ENCODE data around the gene GSAP.
A peak's percentile ranks its signal among the peaks of the same experiment; 100 is the strongest.
"Not testable (repeated sequence)": the region's sequence is repeated elsewhere in the genome, so short reads cannot be mapped to it uniquely, and the experiment has no call there.

The GSAP gene, protein sequence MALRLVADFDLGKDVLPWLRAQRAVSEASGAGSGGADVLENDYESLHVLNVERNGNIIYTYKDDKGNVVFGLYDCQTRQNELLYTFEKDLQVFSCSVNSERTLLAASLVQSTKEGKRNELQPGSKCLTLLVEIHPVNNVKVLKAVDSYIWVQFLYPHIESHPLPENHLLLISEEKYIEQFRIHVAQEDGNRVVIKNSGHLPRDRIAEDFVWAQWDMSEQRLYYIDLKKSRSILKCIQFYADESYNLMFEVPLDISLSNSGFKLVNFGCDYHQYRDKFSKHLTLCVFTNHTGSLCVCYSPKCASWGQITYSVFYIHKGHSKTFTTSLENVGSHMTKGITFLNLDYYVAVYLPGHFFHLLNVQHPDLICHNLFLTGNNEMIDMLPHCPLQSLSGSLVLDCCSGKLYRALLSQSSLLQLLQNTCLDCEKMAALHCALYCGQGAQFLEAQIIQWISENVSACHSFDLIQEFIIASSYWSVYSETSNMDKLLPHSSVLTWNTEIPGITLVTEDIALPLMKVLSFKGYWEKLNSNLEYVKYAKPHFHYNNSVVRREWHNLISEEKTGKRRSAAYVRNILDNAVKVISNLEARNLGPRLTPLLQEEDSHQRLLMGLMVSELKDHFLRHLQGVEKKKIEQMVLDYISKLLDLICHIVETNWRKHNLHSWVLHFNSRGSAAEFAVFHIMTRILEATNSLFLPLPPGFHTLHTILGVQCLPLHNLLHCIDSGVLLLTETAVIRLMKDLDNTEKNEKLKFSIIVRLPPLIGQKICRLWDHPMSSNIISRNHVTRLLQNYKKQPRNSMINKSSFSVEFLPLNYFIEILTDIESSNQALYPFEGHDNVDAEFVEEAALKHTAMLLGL

DNA sequence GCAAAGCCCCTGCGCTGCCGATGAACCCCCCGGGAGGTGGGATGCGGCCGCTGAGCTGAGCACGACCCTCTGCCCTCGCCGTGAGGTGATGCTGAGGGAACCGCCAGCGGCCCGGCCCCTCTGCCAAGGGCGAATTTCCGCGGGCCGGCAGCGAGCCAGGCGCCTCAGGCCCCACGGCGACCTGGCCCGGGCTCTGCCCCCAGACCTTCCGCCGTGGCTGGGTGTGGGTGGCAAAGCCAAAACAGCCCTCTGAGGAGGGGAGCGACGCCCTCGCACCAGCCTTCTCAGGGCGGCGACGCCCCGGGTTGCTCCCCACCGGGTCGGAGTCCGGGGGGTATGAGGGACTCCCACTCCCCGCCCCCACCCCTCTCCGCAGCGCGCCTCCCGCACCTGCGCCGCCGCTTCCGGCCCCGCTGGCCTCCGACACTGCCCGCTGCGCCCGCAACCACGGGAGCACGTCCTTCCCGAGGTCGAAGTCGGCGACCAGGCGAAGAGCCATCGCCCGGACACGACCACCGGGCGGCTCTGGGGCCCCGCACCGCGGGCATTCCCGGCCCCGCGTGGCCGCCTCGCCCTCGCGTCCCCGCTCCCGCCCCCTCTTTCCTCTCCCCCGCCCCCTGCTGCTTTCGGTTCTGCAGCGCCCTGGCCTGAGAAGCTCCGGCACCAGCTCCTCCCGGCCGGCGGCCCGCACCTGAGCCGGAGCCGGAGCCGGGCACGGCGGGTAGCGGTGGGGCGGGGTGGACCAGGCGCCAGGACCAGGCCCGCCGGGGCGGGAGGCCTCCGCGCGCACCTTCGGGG is at the start of gene GSAP:
Gene GSAP, minus strand, starts transcription at position 527 of the 798 bp plus-strand sequence. Its CDS starts 28 bp downstream, at position 499.
- DNase-seq (ENCODE audit: low spot score) = peak; percentile 66

DNA sequence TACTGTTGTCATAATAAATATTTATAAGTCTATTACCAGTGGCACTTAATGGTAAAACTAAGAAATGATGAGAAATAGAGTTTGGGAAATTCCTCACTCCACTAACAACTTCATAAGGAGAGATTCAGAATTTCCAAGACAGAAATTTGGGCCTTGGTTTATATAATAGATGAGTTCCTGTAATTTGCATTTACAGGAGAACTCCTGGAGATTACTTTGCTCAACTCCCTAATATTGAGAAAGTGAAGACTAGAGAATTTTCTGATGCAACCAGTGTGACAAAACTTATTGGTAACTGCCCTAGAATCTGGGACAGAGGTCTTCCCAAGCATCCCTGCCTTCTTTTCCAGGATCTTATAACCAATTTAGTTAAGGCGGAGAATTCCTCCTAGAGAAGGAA is 49.1 kb upstream of the GSAP start:
- DNase-seq (ENCODE audit: low spot score) = no peak

DNA sequence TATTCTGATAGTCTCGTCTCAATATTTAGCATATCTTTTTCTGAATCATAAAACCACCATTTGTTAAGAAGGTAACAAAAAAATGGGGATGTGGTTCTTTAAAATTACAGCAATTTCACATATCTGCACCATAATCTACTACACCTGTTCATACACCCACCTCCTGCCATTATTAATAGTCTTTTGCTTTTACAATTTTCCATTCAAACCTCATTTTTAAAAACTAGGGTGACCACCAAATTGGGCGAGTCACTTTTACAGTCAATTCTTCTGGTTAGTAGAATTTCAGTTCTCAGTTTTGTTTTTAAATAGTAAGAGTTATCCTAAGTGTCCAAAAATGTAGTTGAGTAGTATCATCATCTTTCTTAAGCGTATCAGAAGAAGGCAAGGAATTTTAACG is 48.4 kb upstream of the GSAP start:
- DNase-seq (ENCODE audit: low spot score) = no peak

DNA sequence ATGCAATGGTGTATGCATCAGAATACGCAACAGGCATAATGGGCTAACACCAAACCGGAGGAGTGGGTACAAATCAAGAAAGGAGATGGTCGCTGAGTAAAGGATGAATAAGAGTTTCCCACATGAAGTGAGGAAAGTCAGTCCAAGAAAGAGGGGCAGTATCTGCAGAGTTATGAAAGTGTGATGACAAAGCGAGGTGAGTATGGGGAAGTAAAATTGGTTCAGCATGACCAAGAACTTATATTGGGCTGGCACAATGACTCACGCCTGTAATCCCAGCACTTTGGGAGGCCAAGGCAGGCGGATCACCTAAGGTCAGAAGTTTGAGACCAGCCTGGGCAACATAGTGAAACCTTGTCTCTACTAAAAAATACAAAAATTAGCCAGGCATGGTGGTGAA is 47.5 kb upstream of the GSAP start:
- peak; percentile 87 for DNase-seq (ENCODE audit: low spot score)

DNA sequence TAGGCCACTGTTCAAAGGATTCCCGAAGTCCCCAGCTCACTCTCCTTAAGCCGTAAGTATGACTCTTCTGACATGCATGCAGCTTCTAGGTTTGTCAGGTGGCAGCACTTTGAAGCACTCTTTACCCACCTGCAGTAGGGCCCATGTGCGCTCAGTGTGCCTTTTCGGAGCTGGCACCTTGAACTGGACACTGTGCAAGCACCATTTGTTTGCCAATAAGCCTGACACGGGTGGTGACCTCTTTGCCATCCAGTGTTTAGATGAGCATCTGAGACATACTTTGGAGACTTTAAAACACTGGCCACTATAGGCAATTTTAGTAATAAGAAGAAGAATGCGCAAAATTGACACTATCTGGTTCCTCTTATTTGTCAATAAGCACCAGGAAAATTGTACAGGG is 45.7 kb upstream of the GSAP start:
- no peak for DNase-seq (ENCODE audit: low spot score)

DNA sequence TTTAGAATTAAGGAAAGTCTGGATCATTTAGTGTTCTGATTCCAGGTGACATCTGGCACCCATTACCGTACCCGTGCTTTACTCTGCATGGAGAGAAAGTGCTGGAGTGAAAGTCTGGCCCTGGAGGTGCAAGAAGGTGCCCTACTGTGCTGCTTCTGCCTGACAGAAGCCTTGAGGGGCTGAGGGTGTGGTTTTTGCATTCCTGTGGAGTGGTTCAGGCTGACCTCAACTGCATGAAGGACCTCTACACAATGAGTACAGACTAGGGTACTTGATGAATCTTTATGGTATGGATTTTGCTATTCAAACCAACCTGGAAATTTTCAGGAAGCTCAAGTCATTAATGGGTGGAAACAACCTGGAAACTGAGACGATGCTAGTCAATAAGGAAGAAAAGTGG is 45.1 kb upstream of the GSAP start:
- no peak for DNase-seq (ENCODE audit: low spot score)

DNA sequence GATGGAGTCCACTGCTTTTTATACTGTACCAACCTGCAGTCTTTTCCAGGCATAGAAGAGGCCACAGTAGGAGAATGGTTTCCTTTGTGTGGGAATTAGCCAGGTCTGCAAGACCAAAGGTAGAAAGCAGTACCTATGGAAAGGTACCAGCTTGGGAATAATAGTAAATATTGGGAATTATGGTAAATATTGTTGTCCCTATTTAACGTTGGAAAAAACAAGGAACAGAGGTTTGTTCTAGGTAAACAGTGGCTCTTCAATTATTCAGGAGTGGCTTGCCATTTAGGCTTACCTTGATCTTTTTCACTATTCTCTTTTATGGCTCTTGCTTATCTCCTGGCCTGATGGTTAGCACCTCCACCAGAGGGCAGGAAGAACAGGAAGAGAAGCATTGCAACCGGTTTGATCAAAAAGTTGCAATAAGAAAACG is 43.9 kb upstream of the GSAP start:
- no peak for DNase-seq (ENCODE audit: low spot score)

DNA sequence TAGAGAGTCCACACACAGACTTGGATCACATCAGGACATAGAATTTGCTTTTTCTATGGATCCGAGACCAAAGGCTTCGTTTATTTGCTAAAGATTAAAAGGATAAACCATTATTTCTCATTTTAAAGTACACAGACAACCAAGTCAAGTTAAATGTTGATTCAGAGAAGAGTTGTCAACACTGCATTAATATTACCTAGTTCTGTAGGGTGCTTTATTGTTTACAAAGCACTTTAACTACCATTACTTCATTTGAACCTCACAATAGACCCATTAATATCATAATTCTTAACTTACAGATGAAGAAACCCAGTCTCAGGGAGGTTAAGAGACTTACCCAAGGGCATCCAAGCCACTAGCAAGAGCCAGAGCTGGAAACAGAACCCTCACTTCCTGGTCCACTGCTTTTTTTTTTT is 43.2 kb upstream of the GSAP start:
- DNase-seq (ENCODE audit: low spot score) = no peak

DNA sequence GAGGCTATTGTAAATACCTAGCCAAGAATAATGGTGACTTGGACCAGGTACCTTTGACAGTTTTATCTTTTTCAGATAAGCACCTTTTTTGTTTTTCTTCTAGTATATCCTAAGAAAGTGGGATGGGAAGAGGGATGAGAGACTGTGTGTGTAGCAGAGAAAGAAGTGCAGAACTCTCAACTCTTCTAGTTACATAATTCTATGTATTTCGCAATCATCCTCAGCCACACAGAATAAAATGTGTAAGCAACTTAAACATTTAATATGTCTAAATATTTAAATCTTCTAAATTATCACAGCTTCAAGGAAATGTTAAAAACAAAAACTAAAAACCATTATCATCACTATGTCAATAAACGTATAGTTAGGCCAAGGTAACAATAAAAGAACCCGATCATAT is 42.6 kb upstream of the GSAP start:
- no peak for DNase-seq (ENCODE audit: low spot score)

DNA sequence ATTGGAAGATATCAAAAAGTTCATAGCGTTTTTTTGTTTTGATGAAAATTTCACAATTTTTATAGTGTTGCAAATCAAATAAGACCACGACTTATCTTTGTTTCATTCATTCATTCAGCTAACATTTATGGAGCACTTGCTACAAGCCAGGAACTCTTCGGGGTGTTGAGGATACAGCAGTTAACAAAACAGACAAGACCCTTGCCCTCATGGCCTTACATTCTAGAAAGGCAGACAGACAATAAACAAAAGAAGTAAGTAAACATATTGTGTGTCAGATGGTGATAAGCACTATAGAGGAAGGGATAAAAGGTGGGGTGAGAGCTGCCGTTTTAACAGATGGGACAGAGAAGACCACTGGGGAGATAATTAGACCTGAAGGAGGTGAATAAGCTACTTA is 41.6 kb upstream of the GSAP start:
- no peak for DNase-seq (ENCODE audit: low spot score)

DNA sequence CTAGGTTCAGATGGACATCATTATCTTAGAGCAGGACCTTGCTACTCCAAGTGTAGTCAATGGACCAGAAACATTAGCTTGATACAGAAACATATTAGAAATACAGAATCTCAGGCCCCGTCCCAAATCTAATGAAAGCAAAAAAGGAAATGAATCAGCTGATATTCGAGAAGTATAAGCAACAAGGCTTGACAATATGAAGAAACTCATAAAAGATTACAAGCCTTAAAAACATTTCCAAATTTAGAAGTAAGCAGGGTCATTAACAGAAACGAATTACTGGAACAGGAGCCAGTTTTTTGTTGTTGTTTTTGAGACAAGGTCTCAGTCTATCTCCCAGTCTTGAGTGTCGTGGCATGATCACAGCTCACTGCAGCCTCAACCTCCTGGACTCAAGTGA is 40.5 kb upstream of the GSAP start:
- DNase-seq (ENCODE audit: low spot score) = no peak

DNA sequence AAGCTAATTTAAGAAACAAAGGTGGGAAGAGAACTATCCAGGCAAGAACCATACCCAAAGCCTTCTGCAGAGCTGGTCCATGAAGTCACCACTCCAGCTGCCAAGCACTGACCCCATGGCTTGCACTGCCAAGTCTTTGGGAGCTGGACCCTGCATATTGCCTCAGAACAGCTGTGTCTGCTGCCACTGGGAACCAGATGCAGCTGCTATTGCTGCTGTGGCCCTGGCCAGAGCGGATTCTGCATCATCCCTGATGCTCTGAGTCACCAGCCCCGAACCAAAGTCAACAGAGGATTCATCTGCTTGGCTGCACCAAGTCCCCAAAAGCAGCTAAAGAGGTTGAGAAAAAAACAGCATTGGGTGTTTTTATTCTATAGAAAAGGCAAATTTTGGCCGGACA is 39.2 kb upstream of the GSAP start:
- DNase-seq (ENCODE audit: low spot score) = peak; percentile 67

DNA sequence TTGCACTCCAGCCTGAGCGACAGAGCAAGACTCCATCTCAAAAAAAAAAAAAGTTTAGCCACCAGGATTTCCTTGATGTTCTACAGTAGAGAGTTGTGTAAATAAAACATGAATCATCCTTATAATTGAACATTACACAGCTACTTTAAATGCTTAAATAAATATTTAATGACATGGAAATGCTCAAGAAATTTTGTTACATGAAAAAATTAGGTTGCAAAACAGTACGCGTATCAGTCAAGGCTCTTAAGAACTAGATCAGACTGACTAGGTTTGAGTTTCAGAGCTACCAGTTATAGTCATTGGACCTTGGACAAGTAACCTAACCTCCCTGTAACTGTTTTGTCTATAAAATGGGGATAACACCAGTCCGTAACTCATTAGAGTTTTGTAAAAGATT is 38.7 kb upstream of the GSAP start:
- DNase-seq (ENCODE audit: low spot score) = no peak

DNA sequence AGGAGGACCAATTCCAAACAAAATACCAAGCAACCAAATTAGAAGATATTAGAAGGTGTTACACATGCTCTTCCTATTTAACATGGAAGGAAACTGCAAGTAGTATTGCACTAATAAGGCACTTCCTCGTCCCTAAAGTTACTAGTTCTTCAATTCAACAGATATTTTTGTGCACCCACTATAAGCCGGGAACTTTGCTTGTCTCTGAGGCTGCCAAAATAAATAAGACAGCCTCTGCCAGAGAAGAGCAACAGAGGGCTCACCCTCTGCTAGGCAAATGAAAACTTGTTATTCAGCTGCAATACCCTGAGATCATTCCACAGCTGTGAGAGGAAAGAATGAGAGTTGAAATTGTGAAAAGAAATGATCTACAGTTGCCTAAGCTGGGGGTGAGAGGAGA is 37.4 kb upstream of the GSAP start:
- DNase-seq (ENCODE audit: low spot score) = no peak

DNA sequence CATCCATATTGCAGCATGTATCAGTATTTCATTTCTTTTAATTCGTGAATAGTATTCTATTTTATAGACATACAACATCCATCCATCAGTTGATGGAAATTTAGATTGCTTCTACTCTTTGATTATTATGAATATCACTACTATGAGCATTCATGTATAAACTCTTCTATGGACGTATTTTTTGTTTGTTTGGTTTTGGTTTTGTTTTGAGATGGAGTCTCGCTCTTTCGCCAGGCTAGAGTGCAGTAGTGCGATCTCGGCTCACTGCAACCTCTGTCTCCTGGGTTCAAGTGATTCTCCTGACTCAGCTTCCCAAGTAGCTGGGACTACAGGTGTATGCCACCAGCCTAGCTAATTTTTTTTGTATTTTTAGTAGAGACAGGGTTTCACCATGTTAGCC is 35.8 kb upstream of the GSAP start:
- DNase-seq (ENCODE audit: low spot score) = not testable (repeated sequence)

DNA sequence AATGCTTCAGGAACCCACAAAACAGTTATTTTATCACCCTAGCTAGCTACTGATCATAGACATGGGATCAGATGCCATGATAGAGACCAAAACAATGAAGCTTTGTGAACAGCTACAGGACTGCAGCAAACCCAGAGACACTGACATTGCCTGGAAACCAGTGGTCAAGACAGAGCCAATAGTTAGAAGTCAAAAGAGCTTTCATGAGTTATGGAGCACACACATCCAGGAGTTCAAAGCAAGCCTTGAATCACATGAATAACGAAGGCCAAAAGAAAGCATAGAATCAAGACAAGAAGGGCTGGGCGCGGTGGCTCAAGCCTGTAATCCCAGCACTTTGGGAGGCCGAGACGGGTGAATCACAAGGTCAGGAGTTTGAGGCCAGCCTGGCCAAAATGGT is 34.5 kb upstream of the GSAP start:
- no peak for DNase-seq (ENCODE audit: low spot score)

DNA sequence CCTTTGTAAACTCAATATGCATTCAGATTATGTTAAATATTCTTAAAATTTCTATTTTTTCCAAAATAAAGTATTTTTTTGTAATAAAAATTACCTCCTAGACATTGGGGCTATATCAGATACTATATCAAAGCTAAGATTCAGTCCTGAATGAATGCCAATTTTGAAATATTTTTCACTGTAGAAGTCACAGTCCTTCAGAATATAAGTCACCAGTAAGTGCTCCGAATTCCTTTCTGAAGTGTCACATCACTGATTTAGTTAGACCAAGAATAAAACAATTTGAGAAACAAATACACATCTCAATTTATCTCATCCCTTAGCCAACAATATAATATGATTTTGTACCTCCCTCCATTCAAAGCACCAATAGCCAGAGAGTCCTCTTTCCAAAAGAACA is 33.9 kb upstream of the GSAP start:
- peak; percentile 36 for DNase-seq (ENCODE audit: low spot score)

DNA sequence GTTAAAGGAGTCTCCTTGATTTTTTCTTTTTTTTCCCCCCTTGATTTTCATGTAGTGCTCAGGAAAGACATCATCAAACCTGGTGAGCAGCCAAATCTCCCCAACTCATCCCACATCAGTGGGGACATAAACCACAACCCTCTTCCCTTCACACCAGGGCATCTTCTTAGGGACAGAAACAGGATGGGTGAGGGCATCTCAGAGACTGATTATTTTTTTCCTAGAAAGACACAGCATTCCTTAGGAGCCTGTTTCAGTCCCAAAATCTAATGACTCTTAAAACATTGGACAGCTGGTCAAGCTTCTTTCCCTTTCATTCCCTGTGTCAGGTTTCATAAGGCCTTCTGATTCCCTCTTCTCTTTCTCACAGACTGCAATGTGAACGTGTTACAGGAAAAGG is 31.5 kb upstream of the GSAP start:
- no peak for DNase-seq (ENCODE audit: low spot score)

DNA sequence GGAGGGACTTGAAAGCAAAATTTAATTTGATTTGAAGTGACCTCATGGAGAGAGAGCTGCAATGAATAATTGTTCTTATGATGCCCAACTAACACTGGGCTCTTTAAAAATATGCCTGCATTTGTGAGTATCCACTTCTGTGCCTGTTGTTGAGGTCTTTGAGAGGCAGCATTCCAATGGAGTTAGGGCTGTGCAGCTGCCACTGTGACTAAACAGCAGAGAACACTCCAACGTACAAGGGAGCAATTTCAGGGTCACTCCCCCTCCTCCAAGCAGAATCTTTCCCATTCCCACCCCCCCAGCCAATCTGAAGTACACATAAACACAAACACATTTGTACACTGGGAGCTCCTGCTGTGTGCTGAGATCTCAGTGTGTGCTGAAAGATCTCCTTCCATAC is 28.0 kb upstream of the GSAP start:
- DNase-seq (ENCODE audit: low spot score) = no peak

DNA sequence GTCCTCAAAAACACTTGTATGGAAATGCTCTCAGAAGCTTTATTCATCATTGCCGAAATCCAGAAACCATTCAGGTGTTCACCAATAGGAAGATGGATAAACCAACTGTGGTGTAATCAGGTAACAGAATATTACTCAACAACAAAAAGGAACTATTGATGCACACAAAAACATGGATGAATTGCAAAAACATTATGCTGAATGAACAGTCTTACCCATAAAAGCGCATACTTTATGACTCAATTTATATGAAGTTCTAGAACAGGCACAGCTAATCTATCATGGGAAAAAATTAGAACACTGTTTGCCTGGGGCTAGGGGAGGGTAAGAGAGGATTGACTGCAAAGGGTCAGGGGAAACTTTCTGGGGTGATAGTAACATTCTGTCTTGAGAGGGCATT is 26.9 kb upstream of the GSAP start:
- DNase-seq (ENCODE audit: low spot score) = no peak

DNA sequence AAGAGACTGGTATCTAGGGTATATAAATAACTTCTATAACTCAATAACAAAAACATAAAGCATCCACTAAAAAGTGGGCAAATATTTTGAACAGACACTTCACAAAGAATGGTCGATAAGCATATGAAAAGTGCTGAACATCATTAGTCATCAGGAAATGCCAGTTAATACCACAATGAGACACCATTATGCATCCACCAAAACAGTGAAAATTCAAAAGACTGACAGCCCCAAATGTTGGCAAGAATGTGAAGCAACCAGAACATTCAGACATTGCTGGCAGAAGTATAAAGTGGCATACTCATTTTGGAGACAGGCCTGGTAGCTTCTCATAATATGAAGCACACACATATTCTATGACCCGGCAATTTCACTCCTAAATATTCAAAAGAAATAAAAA is 26.5 kb upstream of the GSAP start:
- DNase-seq (ENCODE audit: low spot score) = peak; percentile 69

DNA sequence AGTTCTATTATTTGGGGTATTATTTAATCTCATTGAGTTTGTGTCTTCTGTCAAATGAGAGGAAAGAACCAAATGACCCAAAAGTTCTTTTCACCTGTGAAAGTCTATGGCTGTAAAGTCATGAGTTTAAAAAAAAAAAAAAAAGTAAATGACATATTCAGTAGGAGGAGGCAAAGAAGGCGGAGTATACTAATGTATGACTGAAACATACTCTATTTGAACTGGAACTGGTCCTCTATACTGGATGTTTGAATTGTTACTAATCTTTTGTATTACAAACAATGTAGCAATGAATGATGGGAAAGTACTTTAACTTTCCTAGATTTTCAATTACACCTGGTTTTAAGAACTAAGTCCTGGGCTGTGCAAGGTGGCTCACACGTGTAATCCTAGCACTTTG is 24.9 kb upstream of the GSAP start:
- no peak for DNase-seq (ENCODE audit: low spot score)

DNA sequence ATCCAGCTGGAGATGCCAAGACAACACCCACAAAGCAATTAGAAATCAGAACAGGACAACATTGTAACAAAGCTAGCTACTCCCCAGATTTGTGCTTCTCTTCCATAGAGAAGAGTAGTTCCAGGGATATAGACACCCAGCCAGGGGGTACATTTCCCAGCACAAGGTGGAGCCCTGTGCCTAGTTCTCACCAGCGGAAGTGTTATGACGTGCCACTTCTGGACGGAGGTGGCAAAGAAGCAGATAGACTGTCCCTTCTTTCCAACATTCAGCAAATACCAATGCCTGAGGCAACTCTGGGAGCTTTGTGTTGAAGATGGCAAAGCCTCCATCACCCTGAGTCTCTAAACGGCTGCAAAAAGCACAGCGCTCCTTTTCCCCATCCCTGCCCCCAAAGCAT is 23.4 kb upstream of the GSAP start:
- peak; percentile 45 for DNase-seq (ENCODE audit: low spot score)
